ENCODE results near the gene PRKCA. TPM values are rescaled to one million over a fixed set of nuclear protein-coding genes. Genes with fewer than 3 reads are reported as not detected.

The PRKCA gene
- total and polyA plus RNA-seq, 10 of the 15 experiments (the other 5 are each of a cell fraction or from before 2014, with no cell fraction given) = 0.11 to 14.6 (median 0.72) TPM

DNA sequence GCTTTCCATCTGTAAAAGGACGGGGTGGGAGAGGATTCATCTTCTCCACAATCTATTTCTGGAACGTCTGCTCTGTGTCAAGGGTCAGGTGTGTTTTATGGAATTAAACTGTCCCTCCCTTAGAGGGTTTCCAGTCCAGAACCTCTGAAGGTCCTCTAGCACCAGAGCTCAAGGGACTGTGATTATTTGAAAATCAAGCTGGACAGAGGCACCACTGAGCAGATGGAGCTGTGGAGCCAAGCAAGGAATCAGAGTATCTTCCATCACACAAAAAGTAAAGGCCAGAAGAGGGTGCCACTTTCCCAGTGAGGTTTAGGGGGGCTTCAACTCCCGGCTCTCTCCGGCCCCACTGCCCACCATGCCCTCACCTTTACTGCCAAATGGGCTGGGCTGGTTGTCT, 539.3 kb downstream of the PRKCA start (continued):
- no peak for TF ChIP-seq KAT2A (conservative IDR thresholded peaks at IDR 0.05; ENCODE audit: control insufficient read depth, low read depth, low read length)
- no peak for TF ChIP-seq SUZ12 (IDR thresholded peaks at IDR 0.05; ENCODE audit: unreplicated experiment)
- TF ChIP-seq SMC3 (IDR thresholded peaks at IDR 0.05; ENCODE audit: borderline replicate concordance, low read length) = no peak

DNA sequence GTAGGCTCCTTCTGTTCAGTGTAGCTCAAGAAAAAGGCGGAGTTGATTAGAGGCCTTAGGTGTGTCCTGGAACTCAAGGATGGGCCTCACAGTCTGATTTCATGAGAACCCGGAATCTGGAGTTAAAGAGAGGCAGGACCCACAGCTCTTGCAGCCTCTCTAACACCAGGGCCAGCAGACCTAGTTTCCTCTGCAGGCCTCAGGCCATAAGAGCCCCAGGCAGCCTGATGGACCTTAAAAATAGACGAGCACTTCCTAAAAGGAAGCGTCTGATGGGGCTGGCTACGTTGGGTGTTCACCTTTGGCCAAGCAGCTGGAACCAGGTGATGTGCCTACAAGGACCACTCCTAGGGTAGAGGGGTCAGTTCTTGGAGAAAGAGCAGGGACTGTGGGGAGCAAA, 540.1 kb downstream of the PRKCA start:
- ATAC-seq (no peak), FAIRE-seq (no peak), DNase-seq (ENCODE audit: low read depth, low spot score) (no peak)
- H3K27ac ChIP-seq (ENCODE audit: control insufficient read depth, insufficient read depth) = no peak overlapping the region
- in situ Hi-C loops (cut with MboI) (no loop called here), intact Hi-C loops (cut with micrococcal nuclease; ENCODE audit: unreplicated experiment) (no loop called here)
- H3K4me3 ChIP-seq = no peak overlapping the region
- no peaks in the 10 kb centered on the region for H3K36me3 ChIP-seq (ENCODE audit: control insufficient read depth in 2 of 2, insufficient read depth in 2 of 2, low read length in 1 of 2)
- H3K9ac ChIP-seq (ENCODE audit: control insufficient read depth, insufficient read depth, low read length) = no peak overlapping the region
- ChIA-PET CTCF (interaction anchor here (0.9 to 1.1 kb wide), 2 partner anchors 11 to 240 kb away, joined by 3 read pairs; no protein-coding TSS in a partner anchor), POLR2A (no interaction called here), RAD21 (ENCODE audit: unreplicated experiment) (no interaction called here), SMC1A (ENCODE audit: uncharacterized antibody, unreplicated experiment) (no interaction called here)
- H3K79me2 ChIP-seq (ENCODE audit: control insufficient read depth, insufficient read depth, low read length) = no peaks in the 10 kb centered on the region
- no peaks in the 10 kb centered on the region for H3K27me3 ChIP-seq (replicated peaks in 1 of 2; ENCODE audit: control insufficient read depth in 2 of 2, insufficient read depth in 2 of 2, low read length in 1 of 2)
- H3K4me1 ChIP-seq (ENCODE audit: control insufficient read depth, insufficient read depth, low read length) = no peaks in the 10 kb centered on the region
- no peaks in the 10 kb centered on the region for H3K9me3 ChIP-seq (replicated peaks; ENCODE audit: control insufficient read depth, insufficient read depth, low read length)
- TF ChIP-seq ZSCAN29 (IDR thresholded peaks at IDR 0.05) = no peak
- TF ChIP-seq ESRRA (IDR thresholded peaks at IDR 0.05; ENCODE audit: low read length) = no peak
- TF ChIP-seq, protein P1, sequence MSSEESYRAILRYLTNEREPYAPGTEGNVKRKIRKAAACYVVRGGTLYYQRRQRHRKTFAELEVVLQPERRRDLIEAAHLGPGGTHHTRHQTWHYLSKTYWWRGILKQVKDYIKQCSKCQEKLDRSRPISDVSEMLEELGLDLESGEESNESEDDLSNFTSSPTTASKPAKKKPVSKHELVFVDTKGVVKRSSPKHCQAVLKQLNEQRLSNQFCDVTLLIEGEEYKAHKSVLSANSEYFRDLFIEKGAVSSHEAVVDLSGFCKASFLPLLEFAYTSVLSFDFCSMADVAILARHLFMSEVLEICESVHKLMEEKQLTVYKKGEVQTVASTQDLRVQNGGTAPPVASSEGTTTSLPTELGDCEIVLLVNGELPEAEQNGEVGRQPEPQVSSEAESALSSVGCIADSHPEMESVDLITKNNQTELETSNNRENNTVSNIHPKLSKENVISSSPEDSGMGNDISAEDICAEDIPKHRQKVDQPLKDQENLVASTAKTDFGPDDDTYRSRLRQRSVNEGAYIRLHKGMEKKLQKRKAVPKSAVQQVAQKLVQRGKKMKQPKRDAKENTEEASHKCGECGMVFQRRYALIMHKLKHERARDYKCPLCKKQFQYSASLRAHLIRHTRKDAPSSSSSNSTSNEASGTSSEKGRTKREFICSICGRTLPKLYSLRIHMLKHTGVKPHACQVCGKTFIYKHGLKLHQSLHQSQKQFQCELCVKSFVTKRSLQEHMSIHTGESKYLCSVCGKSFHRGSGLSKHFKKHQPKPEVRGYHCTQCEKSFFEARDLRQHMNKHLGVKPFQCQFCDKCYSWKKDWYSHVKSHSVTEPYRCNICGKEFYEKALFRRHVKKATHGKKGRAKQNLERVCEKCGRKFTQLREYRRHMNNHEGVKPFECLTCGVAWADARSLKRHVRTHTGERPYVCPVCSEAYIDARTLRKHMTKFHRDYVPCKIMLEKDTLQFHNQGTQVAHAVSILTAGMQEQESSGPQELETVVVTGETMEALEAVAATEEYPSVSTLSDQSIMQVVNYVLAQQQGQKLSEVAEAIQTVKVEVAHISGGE (CRISPR knock-in tag; IDR thresholded peaks at IDR 0.05) = no peak
- TF ChIP-seq HDGF (IDR thresholded peaks at IDR 0.05) = no peak
- TF ChIP-seq CREM (IDR thresholded peaks at IDR 0.05; ENCODE audit: low read depth) = no peak
- no peak for TF ChIP-seq STAT3 (IDR thresholded peaks at IDR 0.05; ENCODE audit: low read depth, low read length)
- no peak for TF ChIP-seq ETV6 (conservative IDR thresholded peaks at IDR 0.05 in 1 of 2, IDR thresholded peaks at IDR 0.05 in 1 of 2; ENCODE audit: borderline replicate concordance in 1 of 2, low read depth in 1 of 2)
- no TSS peak for BruUV-seq (replicated peaks)
- no peak overlapping the region for H3K4me2 ChIP-seq (ENCODE audit: control insufficient read depth, insufficient read depth)
- H4K20me1 ChIP-seq (ENCODE audit: control insufficient read depth, insufficient read depth) = no peaks in the 10 kb centered on the region
- H2AFZ ChIP-seq (ENCODE audit: control insufficient read depth, low read depth, low read length) = no peak overlapping the region
- whole genome bisulfite sequencing (ENCODE audit: insufficient coverage, insufficient replicate concordance, low lambda C conversion rate, missing lambda C conversion rate) = 13% methylated on average over 5 of the region's 5 CpGs

Measured in GM12878 (cell line).